Endothelial cell of umbilical vein (primary cell): ENCODE results near the gene DNMT3B. TPM values are rescaled to one million over a fixed set of nuclear protein-coding genes. Genes with fewer than 3 reads are reported as not detected.

Experiments
- BruUV-seq: library from RNA; stranded (reverse); fragments of 400-500 nt; replicated peaks from 2 replicates; lab custom pipeline; 2021; lab: Mats Ljungman, UMichigan
- CTCF ChIA-PET: fragments of 300-600, 350-600 bp; sonication (Branson Sonifier 250); formaldehyde crosslinking; loops from one replicate; lab custom pipeline; 2021; ENCODE audit warnings: antibody characterized with exemption, inconsistent platforms; lab: Charles Lee
- POLR2A ChIA-PET: fragments of 300-600, 350-600 bp; sonication (Branson Sonifier 250); formaldehyde crosslinking; loops from one replicate; lab custom pipeline; 2021; ENCODE audit warnings: antibody characterized with exemption, inconsistent platforms; lab: Charles Lee
- DNase-seq: peaks from one replicate; pipeline ENCODE4 v3.0.0-alpha.2; 2011; ENCODE audit warnings: low read depth, low spot score
- FAIRE-seq: peaks from 2 replicates; lab custom pipeline; 2011; peaks lifted over from hg19 to GRCh38; lab: Jason Lieb, UNC
- H2AFZ ChIP-seq: 2 replicates; pipeline ENCODE4 v1.6.0; 2012; ENCODE audit warnings: low read depth, low read length, control low read depth, inconsistent platforms
- H3K27ac ChIP-seq: 2 replicates; pipeline ENCODE4 v1.5.1; 2011; ENCODE audit warnings: low read depth, mild to moderate bottlenecking, control low read depth, low read length, moderate library complexity; ENCODE audit not compliant: insufficient read depth
- H3K27me3 ChIP-seq, 2 experiments: 2 replicates each; pipeline versions ENCODE4 v1.6.0 to v1.6.1; 2011; ENCODE audit warnings: low read length in 2 of 2, mixed read lengths in 1 of 2; ENCODE audit not compliant: control insufficient read depth in 2 of 2, insufficient read depth in 2 of 2
- H3K36me3 ChIP-seq, 2 experiments: 2 replicates in 1 of 2; 3 replicates in 1 of 2; pipeline ENCODE4 v1.5.1; 2011; ENCODE audit warnings: low read length in 2 of 2, mild to moderate bottlenecking in 1 of 2, moderate library complexity in 1 of 2; ENCODE audit not compliant: control insufficient read depth in 2 of 2, insufficient read depth in 2 of 2; ENCODE audit errors: extremely low read depth in 1 of 2
- H3K4me1 ChIP-seq: 3 replicates; pipeline ENCODE4 v1.5.1; 2011; ENCODE audit warnings: mild to moderate bottlenecking, low read length; ENCODE audit not compliant: control insufficient read depth, insufficient read depth; ENCODE audit errors: extremely low read depth
- H3K4me2 ChIP-seq: 2 replicates; pipeline ENCODE4 v1.6.1; 2011; ENCODE audit warnings: low read length, control low read depth, mixed read lengths; ENCODE audit not compliant: insufficient read depth
- H3K4me3 ChIP-seq, 3 experiments: fragments of 200-600 bp in 1 of 3; sonication (generic), shearing (Covaris generic) in 1 of 3; replicated peaks in 1 of 3; 2 replicates each; pipeline ENCODE4 v1.5.1; 2011 to 2016; ENCODE audit warnings: control low read depth in 3 of 3, low read length in 3 of 3, mild to moderate bottlenecking in 2 of 3, inconsistent platforms in 1 of 3, low read depth in 1 of 3, moderate library complexity in 1 of 3; ENCODE audit not compliant: insufficient read depth in 1 of 3
- H3K79me2 ChIP-seq: 2 replicates; pipeline ENCODE4 v1.6.0; 2012; ENCODE audit warnings: low read length, inconsistent platforms; ENCODE audit not compliant: control insufficient read depth, insufficient read depth
- H3K9ac ChIP-seq: replicated peaks from 2 replicates; pipeline ENCODE3; 2011; ENCODE audit warnings: low read length, control low read depth; ENCODE audit not compliant: insufficient read depth; ENCODE audit errors: extremely low read depth
- H3K9me1 ChIP-seq: replicated peaks from 3 replicates; pipeline ENCODE4 v1.6.0; 2011; ENCODE audit warnings: mild to moderate bottlenecking, low read length; ENCODE audit not compliant: control insufficient read depth, insufficient read depth; ENCODE audit errors: extremely low read depth
- H3K9me3 ChIP-seq: replicated peaks from 2 replicates; pipeline ENCODE4 v1.5.1; 2012; ENCODE audit warnings: low read length, inconsistent platforms; ENCODE audit not compliant: control insufficient read depth, insufficient read depth
- H4K20me1 ChIP-seq: replicated peaks from 2 replicates; pipeline ENCODE3; 2011; ENCODE audit warnings: mild to moderate bottlenecking, low read length; ENCODE audit not compliant: control insufficient read depth, insufficient read depth; ENCODE audit errors: extremely low read depth
- EZH2 ChIP-seq: IDR thresholded peaks from 2 replicates; pipeline ENCODE4 v1.6.1; 2012; ENCODE audit warnings: borderline replicate concordance, low read depth, mild to moderate bottlenecking, moderate library complexity, low read length, inconsistent platforms; ENCODE audit not compliant: severe bottlenecking
- GATA2 ChIP-seq: IDR thresholded peaks from 2 replicates; pipeline ENCODE4 v1.7.0; 2011; ENCODE audit warnings: low read depth, mild to moderate bottlenecking, moderate library complexity, mixed read lengths, low read length; ENCODE audit not compliant: insufficient read length, insufficient read depth
- JUN ChIP-seq: IDR thresholded peaks from 2 replicates; pipeline ENCODE4 v1.6.1; 2011; ENCODE audit warnings: borderline replicate concordance, low read depth; ENCODE audit not compliant: insufficient read length, insufficient read depth
- MAX ChIP-seq: IDR thresholded peaks from 2 replicates; pipeline ENCODE4 v1.6.1; 2011; ENCODE audit not compliant: insufficient read depth, insufficient read length
- MYC ChIP-seq: IDR thresholded peaks from one replicate; pipeline ENCODE4 v1.6.1; 2011; ENCODE audit warnings: mild to moderate bottlenecking, low read depth, low read length
- POLR2A ChIP-seq: IDR thresholded peaks from 2 replicates; pipeline ENCODE4 v1.6.1; 2012; ENCODE audit warnings: low read depth, mild to moderate bottlenecking, control low read depth, low read length
- POLR2AphosphoS5 ChIP-seq: IDR thresholded peaks from 2 replicates; pipeline ENCODE4 v1.6.1; 2012; ENCODE audit warnings: low read depth, mild to moderate bottlenecking, control low read depth, low read length, moderate library complexity; ENCODE audit not compliant: insufficient read depth
- dilution Hi-C: fragments of 300-500 bp; cut with MboI; formaldehyde crosslinking; loops from one replicate; pipeline ENCODE4 v1.15.0; 2019; ENCODE audit warnings: low sequenced_read_pairs; ENCODE audit not compliant: extremely low pct_ligation_motif_present
- intact Hi-C: fragments of 100-400 bp; cut with micrococcal nuclease; formaldehyde crosslinking; loops from one replicate; pipeline ENCODE4 v1.10.0; 2022
- polyA plus RNA-seq, 4 experiments: library from polyadenylated mRNA; depleted of rRNA in 3 of 4; stranded (reverse) in 3 of 4; unstranded in 1 of 4; fragments of >200 nt; gene quantifications; 2 replicates each; pipeline versions ENCODE4 v1.2.1 to v1.2.3, GENCODE V29; 2011 to 2012; ENCODE audit warnings: missing spikeins in 1 of 4
- total RNA-seq: library from RNA; stranded (reverse); gene quantifications from 2 replicates; pipeline ENCODE4 v1.2.3, GENCODE V29; 2021
- TF ChIP-seq, protein P1 (sequence below), 2 donors: IDR thresholded peaks; 1 replicate in 1 of 2; 2 replicates in 1 of 2; pipeline ENCODE4 v1.5.1; 2011; ENCODE audit warnings: low read length in 2 of 2, mild to moderate bottlenecking in 2 of 2, moderate library complexity in 2 of 2, control low read depth in 1 of 2, inconsistent platforms in 1 of 2, low read depth in 1 of 2; ENCODE audit not compliant: insufficient read depth in 1 of 2; ENCODE audit errors: extremely low read depth in 1 of 2

The DNMT3B gene
- total and polyA plus RNA-seq, 2 donors (not counting 3 experiments of a cell fraction or from before 2014, with no cell fraction given) = 3.6 to 6.8 TPM

- Histone ChIP-seq H3K27me3 (no peaks in the 10 kb centered on the region), H3K9me1 (no peaks in the 10 kb centered on the region), H2AFZ (no peak overlapping the region), H3K4me3 (no peak overlapping the region), H3K4me2 (no peak overlapping the region), H3K9me3 (no peaks in the 10 kb centered on the region), H3K36me3 (peaks cover 14 to 23% of the 10 kb centered on the region in 2 experiments), H3K79me2 (peaks cover 21% of the 10 kb centered on the region), H3K4me1 (no peaks in the 10 kb centered on the region), H4K20me1 (peaks cover 3% of the 10 kb centered on the region), H3K27ac (no peak overlapping the region), H3K9ac (no peak overlapping the region)
- no TSS peak for BruUV-seq
- FAIRE-seq = no peak
- DNase-seq = no peak
- TF ChIP-seq JUN (no peak), EZH2 (no peak), GATA2 (no peak), MAX (no peak), POLR2AphosphoS5 (no peak), POLR2A (no peak), MYC (no peak)
- TF ChIP-seq, protein P1, sequence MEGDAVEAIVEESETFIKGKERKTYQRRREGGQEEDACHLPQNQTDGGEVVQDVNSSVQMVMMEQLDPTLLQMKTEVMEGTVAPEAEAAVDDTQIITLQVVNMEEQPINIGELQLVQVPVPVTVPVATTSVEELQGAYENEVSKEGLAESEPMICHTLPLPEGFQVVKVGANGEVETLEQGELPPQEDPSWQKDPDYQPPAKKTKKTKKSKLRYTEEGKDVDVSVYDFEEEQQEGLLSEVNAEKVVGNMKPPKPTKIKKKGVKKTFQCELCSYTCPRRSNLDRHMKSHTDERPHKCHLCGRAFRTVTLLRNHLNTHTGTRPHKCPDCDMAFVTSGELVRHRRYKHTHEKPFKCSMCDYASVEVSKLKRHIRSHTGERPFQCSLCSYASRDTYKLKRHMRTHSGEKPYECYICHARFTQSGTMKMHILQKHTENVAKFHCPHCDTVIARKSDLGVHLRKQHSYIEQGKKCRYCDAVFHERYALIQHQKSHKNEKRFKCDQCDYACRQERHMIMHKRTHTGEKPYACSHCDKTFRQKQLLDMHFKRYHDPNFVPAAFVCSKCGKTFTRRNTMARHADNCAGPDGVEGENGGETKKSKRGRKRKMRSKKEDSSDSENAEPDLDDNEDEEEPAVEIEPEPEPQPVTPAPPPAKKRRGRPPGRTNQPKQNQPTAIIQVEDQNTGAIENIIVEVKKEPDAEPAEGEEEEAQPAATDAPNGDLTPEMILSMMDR (IDR thresholded peaks at IDR 0.05; ENCODE audit: extremely low read depth in 1 of 2, insufficient read depth in 1 of 2, low read depth in 1 of 2, low read length in 2 of 2) = no peak
- dilution Hi-C loops (no loop called here), intact Hi-C loops (no loop called here)
- CTCF ChIA-PET = no interaction called here
- POLR2A ChIA-PET = no interaction called here
Observed at GRCh38 chr20:32849577-32849976, 87.4 kb downstream of the DNMT3B start.
